NCI-H146 treated with DMSO at 0.1 percent for 48 hours (cell line): ENCODE results near the gene KCNK17.
A peak's percentile ranks its signal among the peaks of the same experiment; 100 is the strongest.
"Not testable (repeated sequence)": the region's sequence is repeated elsewhere in the genome, so short reads cannot be mapped to it uniquely, and the experiment has no call there.

Experiments used
- DNase-seq: peaks from one replicate; lab custom pipeline; 2025; ENCODE audit not compliant: unreplicated experiment; lab: John Stamatoyannopoulos, UW

KCNK17 gene

GRCh38 chr6:39302669-39303424, 11.4 kb downstream of the KCNK17 start:
- peak; percentile 66 for DNase-seq

GRCh38 chr6:39302011-39302410, 12.2 kb downstream of the KCNK17 start:
- no peak for DNase-seq

- no peak for DNase-seq
Observed at GRCh38 chr6:39301606-39302005, 12.6 kb downstream of the KCNK17 start.

- DNase-seq: no peak
Observed at GRCh38 chr6:39300739-39301138, 13.5 kb downstream of the KCNK17 start.

- DNase-seq: no peak
Observed at GRCh38 chr6:39298061-39298460, 16.2 kb downstream of the KCNK17 start.

- no peak for DNase-seq
Observed at GRCh38 chr6:39296745-39297640, 17.2 kb downstream of the KCNK17 start.

- no peak for DNase-seq
Observed at GRCh38 chr6:39295611-39296011, 18.6 kb downstream of the KCNK17 start.

- DNase-seq: no peak
Observed at GRCh38 chr6:39294899-39295298, 19.3 kb downstream of the KCNK17 start.

GRCh38 chr6:39294133-39294532, 20.1 kb downstream of the KCNK17 start:
- no peak for DNase-seq

GRCh38 chr6:39292637-39293036, 21.6 kb downstream of the KCNK17 start:
- no peak for DNase-seq

GRCh38 chr6:39289490-39289889, 24.7 kb downstream of the KCNK17 start:
- no peak for DNase-seq

GRCh38 chr6:39287601-39288000, 26.6 kb downstream of the KCNK17 start:
- no peak for DNase-seq

- DNase-seq: not testable (repeated sequence)
Observed at GRCh38 chr6:39286596-39286995, 27.6 kb downstream of the KCNK17 start.

GRCh38 chr6:39282774-39283173, 31.4 kb downstream of the KCNK17 start:
- no peak for DNase-seq

- no peak for DNase-seq
Observed at GRCh38 chr6:39281312-39281980, 32.8 kb downstream of the KCNK17 start.

GRCh38 chr6:39280247-39280731, 33.9 kb downstream of the KCNK17 start:
- no peak for DNase-seq

GRCh38 chr6:39279539-39279938, 34.7 kb downstream of the KCNK17 start:
- DNase-seq: no peak

- DNase-seq: no peak
Observed at GRCh38 chr6:39276379-39276995, 37.7 kb downstream of the KCNK17 start.

- DNase-seq: no peak
Observed at GRCh38 chr6:39274903-39275302, 39.3 kb downstream of the KCNK17 start.

- no peak for DNase-seq
Observed at GRCh38 chr6:39274471-39274870, 39.7 kb downstream of the KCNK17 start.

GRCh38 chr6:39273406-39273821, 40.8 kb downstream of the KCNK17 start:
- no peak for DNase-seq
